Neural cell (in vitro differentiated cells): ENCODE results near the gene AMDHD2. TPM values are rescaled to one million over a fixed set of nuclear protein-coding genes. Genes with fewer than 3 reads are reported as not detected.

Experiments used
- H2AFZ ChIP-seq: fragments of 200-600, 300-800 bp; sonication (generic), shearing (Covaris generic); 2 replicates; pipeline ENCODE4 v1.6.0; 2014; ENCODE audit warnings: low read depth, mild to moderate bottlenecking, antibody characterized with exemption, low read length, moderate library complexity
- H3F3A ChIP-seq: fragments of 200-600 bp; shearing (Covaris generic); 2 replicates; pipeline ENCODE4 v1.6.1; 2016; ENCODE audit warnings: mild to moderate bottlenecking, moderate library complexity, mixed read lengths, antibody characterized with exemption, low read length; ENCODE audit not compliant: insufficient read depth, poor library complexity, severe bottlenecking
- H3K27ac ChIP-seq: fragments of 200-600, 300-800 bp; sonication (generic), shearing (Covaris generic); 2 replicates; pipeline ENCODE4 v1.5.1; 2014; ENCODE audit warnings: mild to moderate bottlenecking, low read length, moderate library complexity
- H3K27me3 ChIP-seq: fragments of 300-800, 200-600 bp; sonication (generic), shearing (Covaris generic); 2 replicates; pipeline ENCODE4 v1.6.0; 2014; ENCODE audit warnings: mild to moderate bottlenecking, low read depth, low read length, moderate library complexity; ENCODE audit not compliant: insufficient read depth
- H3K36me3 ChIP-seq: fragments of 300-800, 200-600 bp; sonication (generic), shearing (Covaris generic); 2 replicates; pipeline ENCODE4 v1.5.1; 2014; ENCODE audit warnings: mild to moderate bottlenecking, antibody characterized with exemption, low read length, moderate library complexity; ENCODE audit not compliant: insufficient read depth
- H3K4me2 ChIP-seq: fragments of 300-800, 200-600 bp; sonication (generic), shearing (Covaris generic); 2 replicates; pipeline ENCODE4 v1.6.0; 2014; ENCODE audit warnings: mild to moderate bottlenecking, low read length
- H3K4me3 ChIP-seq: fragments of 300-800, 200-600 bp; sonication (generic), shearing (Covaris generic); 2 replicates; pipeline ENCODE4 v1.5.1; 2014; ENCODE audit warnings: mild to moderate bottlenecking, low read length, moderate library complexity
- H3K79me2 ChIP-seq: fragments of 200-600 bp; shearing (Covaris generic); replicated peaks from 2 replicates; pipeline ENCODE4 v1.6.0; 2014; ENCODE audit warnings: mild to moderate bottlenecking, low read length, moderate library complexity; ENCODE audit not compliant: insufficient read depth
- H3K9ac ChIP-seq: fragments of 300-800, 200-600 bp; sonication (generic), shearing (Covaris generic); 2 replicates; pipeline ENCODE4 v1.6.1; 2016; ENCODE audit warnings: mild to moderate bottlenecking, low read length, mixed read lengths
- H3K9me2 ChIP-seq: fragments of 200-600 bp; shearing (Covaris generic); 2 replicates; pipeline ENCODE4 v1.6.1; 2016; ENCODE audit warnings: mild to moderate bottlenecking, low read length, mixed read lengths; ENCODE audit not compliant: insufficient read depth
- H3K9me3 ChIP-seq: fragments of 200-600, 300-800 bp; sonication (generic), shearing (Covaris generic); 2 replicates; pipeline ENCODE4 v1.6.1; 2016; ENCODE audit warnings: mild to moderate bottlenecking, mixed run types, low read length, moderate library complexity, mixed read lengths
- H4K20me1 ChIP-seq: fragments of 200-600 bp; shearing (Covaris generic); 2 replicates; pipeline ENCODE4 v1.6.1; 2016; ENCODE audit warnings: mild to moderate bottlenecking, mixed run types; ENCODE audit not compliant: insufficient read depth
- EP300 ChIP-seq: fragments of 450-650 bp; conservative IDR thresholded peaks from 2 replicates; pipeline ENCODE4 v1.6.1; 2014; ENCODE audit warnings: antibody characterized with exemption, mild to moderate bottlenecking, moderate library complexity; ENCODE audit not compliant: poor library complexity, severe bottlenecking
- EZH2 ChIP-seq: fragments of 200-600, 300-800 bp; shearing (Covaris generic), sonication (generic); IDR thresholded peaks from 2 replicates; pipeline ENCODE4 v1.6.1; 2014; ENCODE audit warnings: antibody characterized with exemption, low read length, borderline replicate concordance, mild to moderate bottlenecking; ENCODE audit not compliant: insufficient read depth, poor library complexity, severe bottlenecking
- MXI1 ChIP-seq: fragments of 450-650 bp; conservative IDR thresholded peaks from 2 replicates; pipeline ENCODE4 v1.6.1; 2014; ENCODE audit warnings: antibody characterized with exemption, mild to moderate bottlenecking; ENCODE audit not compliant: poor library complexity, severe bottlenecking
- POLR2AphosphoS5 ChIP-seq: IDR thresholded peaks from 2 replicates; pipeline ENCODE4 v1.6.1; 2012
- RAD21 ChIP-seq: fragments of 450-650 bp; conservative IDR thresholded peaks from 2 replicates; pipeline ENCODE4 v1.6.1; 2014; ENCODE audit warnings: antibody characterized with exemption, mild to moderate bottlenecking, moderate library complexity
- SMC3 ChIP-seq: fragments of 450-650 bp; conservative IDR thresholded peaks from 2 replicates; pipeline ENCODE4 v1.6.1; 2014; ENCODE audit warnings: antibody characterized with exemption, mild to moderate bottlenecking, moderate library complexity; ENCODE audit not compliant: poor library complexity
- TAF1 ChIP-seq: IDR thresholded peaks from 2 replicates; pipeline ENCODE4 v1.6.1; 2012; ENCODE audit warnings: low read depth
- polyA plus RNA-seq: library from polyadenylated mRNA; depleted of rRNA; stranded (reverse); fragments of >200 nt; gene quantifications from 2 replicates; pipeline ENCODE4 v1.2.3, GENCODE V29; 2014
- TF ChIP-seq, protein P1 (sequence below): IDR thresholded peaks from 2 replicates; pipeline ENCODE4 v1.6.1; 2012; ENCODE audit warnings: borderline replicate concordance
- TF ChIP-seq, protein P2 (sequence below): fragments of 450-650 bp; IDR thresholded peaks from 2 replicates; pipeline ENCODE4 v1.5.1; 2014; ENCODE audit warnings: antibody characterized with exemption, mild to moderate bottlenecking, moderate library complexity; ENCODE audit not compliant: poor library complexity, severe bottlenecking

Gene AMDHD2
- polyA plus RNA-seq, 1 donor from 2014 or later = 50.0 TPM

DNA sequence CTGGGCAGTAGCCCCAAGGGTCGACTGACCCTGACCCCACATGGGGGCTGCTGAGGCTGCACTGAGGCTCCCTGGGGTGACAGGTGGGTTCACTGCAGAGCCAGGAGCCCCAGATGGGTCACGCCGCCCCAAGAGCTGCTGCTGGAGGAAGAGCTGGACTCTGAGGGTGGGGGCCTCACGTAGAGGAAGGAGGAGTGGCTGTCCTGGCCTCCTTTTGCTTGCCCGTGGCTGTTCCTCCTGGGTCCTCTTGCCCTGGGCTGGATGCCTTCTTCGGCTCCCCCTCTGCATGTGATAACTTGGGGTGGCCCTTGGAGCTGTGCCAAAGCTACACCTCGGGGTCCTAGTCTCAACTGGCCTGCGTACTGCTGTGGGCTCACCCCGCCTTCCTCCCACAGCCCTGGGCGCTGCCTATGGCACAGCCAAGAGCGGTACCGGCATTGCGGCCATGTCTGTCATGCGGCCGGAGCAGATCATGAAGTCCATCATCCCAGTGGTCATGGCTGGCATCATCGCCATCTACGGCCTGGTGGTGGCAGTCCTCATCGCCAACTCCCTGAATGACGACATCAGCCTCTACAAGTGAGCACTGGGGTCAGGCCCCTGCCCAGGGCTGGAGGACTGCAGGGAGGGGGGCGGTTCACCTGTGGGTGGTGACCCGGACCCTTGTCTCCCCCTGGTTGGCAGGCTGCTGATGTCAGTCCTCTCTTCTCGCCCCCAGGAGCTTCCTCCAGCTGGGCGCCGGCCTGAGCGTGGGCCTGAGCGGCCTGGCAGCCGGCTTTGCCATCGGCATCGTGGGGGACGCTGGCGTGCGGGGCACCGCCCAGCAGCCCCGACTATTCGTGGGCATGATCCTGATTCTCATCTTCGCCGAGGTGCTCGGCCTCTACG lies 1.1 kb upstream of the AMDHD2 start:
- no peaks in the 10 kb centered on the region for H3K27me3 ChIP-seq
- H3K9me2 ChIP-seq = no peaks in the 10 kb centered on the region
- no peaks in the 10 kb centered on the region for H3K36me3 ChIP-seq
- no peaks in the 10 kb centered on the region for H3F3A ChIP-seq
- no peak overlapping the region for H3K27ac ChIP-seq
- H3K9ac ChIP-seq = no peak overlapping the region
- H3K4me2 ChIP-seq = no peak overlapping the region
- no peak overlapping the region for H3K4me3 ChIP-seq
- H3K79me2 ChIP-seq = peaks cover 52% of the 10 kb centered on the region
- TF ChIP-seq SMC3 = no peak
- no peak for TF ChIP-seq EZH2
- peaks cover 39% of the 10 kb centered on the region for H4K20me1 ChIP-seq
- H2AFZ ChIP-seq = no peak overlapping the region
- H3K9me3 ChIP-seq = no peaks in the 10 kb centered on the region

DNA sequence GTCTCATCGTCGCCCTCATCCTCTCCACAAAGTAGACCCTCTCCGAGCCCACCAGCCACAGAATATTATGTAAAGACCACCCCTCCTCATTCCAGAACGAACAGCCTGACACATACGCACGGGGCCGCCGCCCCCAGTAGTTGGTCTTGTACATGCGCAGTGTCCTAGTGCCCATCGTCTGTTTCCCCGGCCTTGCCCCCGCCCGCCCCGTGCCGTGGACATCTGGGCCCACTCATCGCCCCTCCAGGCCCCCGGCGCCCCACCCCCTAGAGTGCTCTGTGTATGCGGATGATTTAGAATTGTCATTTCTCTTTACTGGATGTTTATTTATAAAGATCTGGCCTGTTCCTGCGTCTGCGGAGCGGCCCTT lies 475 bp upstream of the AMDHD2 start:
- TF ChIP-seq SMC3 (no peak), EZH2 (no peak), RAD21 (no peak), TAF1 (no peak), MXI1 (no peak), POLR2AphosphoS5 (no peak), EP300 (no peak)
- TF ChIP-seq, protein P1, sequence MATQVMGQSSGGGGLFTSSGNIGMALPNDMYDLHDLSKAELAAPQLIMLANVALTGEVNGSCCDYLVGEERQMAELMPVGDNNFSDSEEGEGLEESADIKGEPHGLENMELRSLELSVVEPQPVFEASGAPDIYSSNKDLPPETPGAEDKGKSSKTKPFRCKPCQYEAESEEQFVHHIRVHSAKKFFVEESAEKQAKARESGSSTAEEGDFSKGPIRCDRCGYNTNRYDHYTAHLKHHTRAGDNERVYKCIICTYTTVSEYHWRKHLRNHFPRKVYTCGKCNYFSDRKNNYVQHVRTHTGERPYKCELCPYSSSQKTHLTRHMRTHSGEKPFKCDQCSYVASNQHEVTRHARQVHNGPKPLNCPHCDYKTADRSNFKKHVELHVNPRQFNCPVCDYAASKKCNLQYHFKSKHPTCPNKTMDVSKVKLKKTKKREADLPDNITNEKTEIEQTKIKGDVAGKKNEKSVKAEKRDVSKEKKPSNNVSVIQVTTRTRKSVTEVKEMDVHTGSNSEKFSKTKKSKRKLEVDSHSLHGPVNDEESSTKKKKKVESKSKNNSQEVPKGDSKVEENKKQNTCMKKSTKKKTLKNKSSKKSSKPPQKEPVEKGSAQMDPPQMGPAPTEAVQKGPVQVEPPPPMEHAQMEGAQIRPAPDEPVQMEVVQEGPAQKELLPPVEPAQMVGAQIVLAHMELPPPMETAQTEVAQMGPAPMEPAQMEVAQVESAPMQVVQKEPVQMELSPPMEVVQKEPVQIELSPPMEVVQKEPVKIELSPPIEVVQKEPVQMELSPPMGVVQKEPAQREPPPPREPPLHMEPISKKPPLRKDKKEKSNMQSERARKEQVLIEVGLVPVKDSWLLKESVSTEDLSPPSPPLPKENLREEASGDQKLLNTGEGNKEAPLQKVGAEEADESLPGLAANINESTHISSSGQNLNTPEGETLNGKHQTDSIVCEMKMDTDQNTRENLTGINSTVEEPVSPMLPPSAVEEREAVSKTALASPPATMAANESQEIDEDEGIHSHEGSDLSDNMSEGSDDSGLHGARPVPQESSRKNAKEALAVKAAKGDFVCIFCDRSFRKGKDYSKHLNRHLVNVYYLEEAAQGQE = no peak
- TF ChIP-seq, protein P2, sequence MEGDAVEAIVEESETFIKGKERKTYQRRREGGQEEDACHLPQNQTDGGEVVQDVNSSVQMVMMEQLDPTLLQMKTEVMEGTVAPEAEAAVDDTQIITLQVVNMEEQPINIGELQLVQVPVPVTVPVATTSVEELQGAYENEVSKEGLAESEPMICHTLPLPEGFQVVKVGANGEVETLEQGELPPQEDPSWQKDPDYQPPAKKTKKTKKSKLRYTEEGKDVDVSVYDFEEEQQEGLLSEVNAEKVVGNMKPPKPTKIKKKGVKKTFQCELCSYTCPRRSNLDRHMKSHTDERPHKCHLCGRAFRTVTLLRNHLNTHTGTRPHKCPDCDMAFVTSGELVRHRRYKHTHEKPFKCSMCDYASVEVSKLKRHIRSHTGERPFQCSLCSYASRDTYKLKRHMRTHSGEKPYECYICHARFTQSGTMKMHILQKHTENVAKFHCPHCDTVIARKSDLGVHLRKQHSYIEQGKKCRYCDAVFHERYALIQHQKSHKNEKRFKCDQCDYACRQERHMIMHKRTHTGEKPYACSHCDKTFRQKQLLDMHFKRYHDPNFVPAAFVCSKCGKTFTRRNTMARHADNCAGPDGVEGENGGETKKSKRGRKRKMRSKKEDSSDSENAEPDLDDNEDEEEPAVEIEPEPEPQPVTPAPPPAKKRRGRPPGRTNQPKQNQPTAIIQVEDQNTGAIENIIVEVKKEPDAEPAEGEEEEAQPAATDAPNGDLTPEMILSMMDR = no peak
- Histone ChIP-seq H3K4me2 (no peak overlapping the region), H3K27ac (no peak overlapping the region), H3K9me2 (no peaks in the 10 kb centered on the region), H3K4me3 (peak overlapping the region; percentile 73), H3K9me3 (no peaks in the 10 kb centered on the region), H2AFZ (no peak overlapping the region), H3K27me3 (no peaks in the 10 kb centered on the region), H3K9ac (no peak overlapping the region), H3K79me2 (peaks cover 48% of the 10 kb centered on the region), H4K20me1 (peaks cover 39% of the 10 kb centered on the region), H3K36me3 (no peaks in the 10 kb centered on the region), H3F3A (no peaks in the 10 kb centered on the region)
